Gastrocnemius medialis (tissue), 4 donors: ENCODE data around the gene DDRGK1.

ENCODE experiments used
- POLR2A ChIP-seq, 2 donors: fragments of 450-650 bp; IDR thresholded peaks; one replicate each; pipeline ENCODE4 v1.6.1; 2017; ENCODE audit warnings: antibody characterized with exemption in 2 of 2, mild to moderate bottlenecking in 2 of 2, moderate library complexity in 2 of 2
- TF ChIP-seq, protein P1 (sequence below), 5 experiments: fragments of 450-650 bp in 3 of 5; fragments of 200-600 bp in 2 of 5; sonication (generic) in 2 of 5; IDR thresholded peaks in 4 of 5; conservative IDR thresholded peaks in 1 of 5; 1 replicate in 4 of 5; 2 replicates in 1 of 5; pipeline ENCODE4 v1.5.1; 2016 to 2019; ENCODE audit warnings: antibody characterized with exemption in 5 of 5, mild to moderate bottlenecking in 3 of 5, moderate library complexity in 3 of 5

DNA sequence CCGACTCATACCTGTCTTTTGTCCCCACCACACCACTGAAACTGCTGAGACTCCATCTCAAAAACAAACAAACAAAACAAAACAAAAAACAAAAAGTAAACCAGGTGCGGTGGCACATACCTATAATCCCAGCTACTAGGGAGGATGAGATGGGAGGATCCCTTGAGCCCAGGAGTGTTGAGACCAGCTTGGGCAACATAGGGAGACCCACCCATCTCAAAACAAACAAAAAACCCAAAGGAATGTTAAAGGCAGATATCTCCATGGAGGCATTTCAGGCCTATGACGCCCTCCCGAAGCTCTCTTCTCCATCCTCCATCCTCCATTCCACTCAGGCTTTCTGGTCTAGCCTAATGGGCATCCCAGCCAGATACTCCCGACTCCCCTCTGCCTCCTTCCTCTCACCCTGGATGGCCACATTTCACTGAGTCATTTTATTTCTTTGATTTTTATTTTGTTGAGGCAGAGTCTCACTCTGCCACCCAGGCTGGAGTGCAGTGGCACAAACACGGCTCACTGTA, 37.8 kb upstream of the DDRGK1 start:
- TF ChIP-seq, protein P1, sequence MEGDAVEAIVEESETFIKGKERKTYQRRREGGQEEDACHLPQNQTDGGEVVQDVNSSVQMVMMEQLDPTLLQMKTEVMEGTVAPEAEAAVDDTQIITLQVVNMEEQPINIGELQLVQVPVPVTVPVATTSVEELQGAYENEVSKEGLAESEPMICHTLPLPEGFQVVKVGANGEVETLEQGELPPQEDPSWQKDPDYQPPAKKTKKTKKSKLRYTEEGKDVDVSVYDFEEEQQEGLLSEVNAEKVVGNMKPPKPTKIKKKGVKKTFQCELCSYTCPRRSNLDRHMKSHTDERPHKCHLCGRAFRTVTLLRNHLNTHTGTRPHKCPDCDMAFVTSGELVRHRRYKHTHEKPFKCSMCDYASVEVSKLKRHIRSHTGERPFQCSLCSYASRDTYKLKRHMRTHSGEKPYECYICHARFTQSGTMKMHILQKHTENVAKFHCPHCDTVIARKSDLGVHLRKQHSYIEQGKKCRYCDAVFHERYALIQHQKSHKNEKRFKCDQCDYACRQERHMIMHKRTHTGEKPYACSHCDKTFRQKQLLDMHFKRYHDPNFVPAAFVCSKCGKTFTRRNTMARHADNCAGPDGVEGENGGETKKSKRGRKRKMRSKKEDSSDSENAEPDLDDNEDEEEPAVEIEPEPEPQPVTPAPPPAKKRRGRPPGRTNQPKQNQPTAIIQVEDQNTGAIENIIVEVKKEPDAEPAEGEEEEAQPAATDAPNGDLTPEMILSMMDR (IDR thresholded peaks at IDR 0.05 in 4 of 5, conservative IDR thresholded peaks at IDR 0.05 in 1 of 5) = no peak
- no peak for TF ChIP-seq POLR2A (IDR thresholded peaks at IDR 0.05)
